Transverse colon (tissue), 4 donors: ENCODE measurements around the gene CACNG7.

Experiments used
- CTCF ChIP-seq, 5 experiments: fragments of 200-600 bp in 3 of 5; fragments of 450-650 bp in 2 of 5; sonication (generic) in 3 of 5; IDR thresholded peaks; 1 replicate in 2 of 5; 2 replicates in 3 of 5; pipeline ENCODE4 v1.5.1; 2016 to 2017; ENCODE audit warnings: antibody characterized with exemption in 5 of 5, inconsistent platforms in 3 of 5, mild to moderate bottlenecking in 2 of 5, moderate library complexity in 1 of 5
- EP300 ChIP-seq: sonication (generic); formaldehyde crosslinking; IDR thresholded peaks from one replicate; pipeline ENCODE4 v1.6.1; 2017; ENCODE audit warnings: antibody characterized with exemption, low read depth
- POLR2A ChIP-seq: fragments of 450-650 bp; IDR thresholded peaks from one replicate; pipeline ENCODE4 v1.6.1; 2016; ENCODE audit warnings: antibody characterized with exemption, mild to moderate bottlenecking, moderate library complexity
- POLR2AphosphoS5 ChIP-seq, 3 donors: sonication (generic); formaldehyde crosslinking; IDR thresholded peaks; one replicate each; pipeline ENCODE4 v1.6.1; 2016; ENCODE audit warnings: antibody characterized with exemption in 3 of 3

- TF ChIP-seq EP300 (no peak), CTCF (IDR thresholded peaks at IDR 0.05) (peak; percentile 34 to 83 (median 42)), POLR2AphosphoS5 (IDR thresholded peaks at IDR 0.05) (peak; percentile 59 to 81 (median 65)), POLR2A (peak; percentile 55)
Observed at GRCh38 chr19:53868892-53869804, 39.9 kb upstream of the CACNG7 start.
